ENCODE results near the gene SERPINC1. TPM values are rescaled to one million over a fixed set of nuclear protein-coding genes. Genes with fewer than 3 reads are reported as not detected.

The SERPINC1 gene
- total and polyA plus RNA-seq, 2 of the 13 experiments (the other 11 are each of a cell fraction or from before 2014, with no cell fraction given): 142 to 205 TPM

- TF ChIP-seq SMAD3 (CRISPR knock-in tag; IDR thresholded peaks at IDR 0.05) (peak; percentile 56; the same call in 1 of the 2 replicates), KMT2B (CRISPR knock-in tag; IDR thresholded peaks at IDR 0.05) (no peak; the same call in 1 of the 2 replicates), ZNF468 (CRISPR knock-in tag; IDR thresholded peaks at IDR 0.05) (no peak), REXO4 (CRISPR knock-in tag; IDR thresholded peaks at IDR 0.05; ENCODE audit: borderline replicate concordance) (no peak), FLYWCH1 (CRISPR knock-in tag; IDR thresholded peaks at IDR 0.05) (no peak), JARID2 (CRISPR knock-in tag; IDR thresholded peaks at IDR 0.05; ENCODE audit: insufficient replicate concordance) (no peak), CBFB (CRISPR knock-in tag; IDR thresholded peaks at IDR 0.05) (no peak), ZNF280B (CRISPR knock-in tag; IDR thresholded peaks at IDR 0.05; ENCODE audit: borderline replicate concordance) (0 out of 2 replicates have a peak, but pooled peaks have one; percentile 33), ZBTB37 (CRISPR knock-in tag; IDR thresholded peaks at IDR 0.05) (no peak), EZH2 (conservative IDR thresholded peaks at IDR 0.05; ENCODE audit: low read depth, low read length) (no peak), AKAP8 (CRISPR knock-in tag; IDR thresholded peaks at IDR 0.05) (no peak), ZNF781 (CRISPR knock-in tag; IDR thresholded peaks at IDR 0.05; ENCODE audit: borderline replicate concordance, not compliant biosample characterization) (peak; percentile 89), ZNF713 (CRISPR knock-in tag; IDR thresholded peaks at IDR 0.05) (0 out of 2 replicates have a peak, but pooled peaks have one; percentile 55), MED13 (CRISPR knock-in tag; IDR thresholded peaks at IDR 0.05) (no peak; the same call in 1 of the 2 replicates), ZBTB40 (IDR thresholded peaks at IDR 0.05) (no peak), ZBTB40 (CRISPR knock-in tag; IDR thresholded peaks at IDR 0.05) (peak; percentile 56), TOPORS (CRISPR knock-in tag; IDR thresholded peaks at IDR 0.05) (0 out of 2 replicates have a peak, but pooled peaks have one; percentile 17), ETV6 (CRISPR knock-in tag; conservative IDR thresholded peaks at IDR 0.05) (no peak), MED1 (CRISPR knock-in tag; IDR thresholded peaks at IDR 0.05) (0 out of 2 replicates have a peak, but pooled peaks have one; percentile 13)
Observed at GRCh38 chr1:173867753-173868265, 49.3 kb downstream of the SERPINC1 start, which contains the start of gene GAS5 (continued).

All from HepG2 (cell line).